ENCODE measurements around the gene IGDCC3.

DNA sequence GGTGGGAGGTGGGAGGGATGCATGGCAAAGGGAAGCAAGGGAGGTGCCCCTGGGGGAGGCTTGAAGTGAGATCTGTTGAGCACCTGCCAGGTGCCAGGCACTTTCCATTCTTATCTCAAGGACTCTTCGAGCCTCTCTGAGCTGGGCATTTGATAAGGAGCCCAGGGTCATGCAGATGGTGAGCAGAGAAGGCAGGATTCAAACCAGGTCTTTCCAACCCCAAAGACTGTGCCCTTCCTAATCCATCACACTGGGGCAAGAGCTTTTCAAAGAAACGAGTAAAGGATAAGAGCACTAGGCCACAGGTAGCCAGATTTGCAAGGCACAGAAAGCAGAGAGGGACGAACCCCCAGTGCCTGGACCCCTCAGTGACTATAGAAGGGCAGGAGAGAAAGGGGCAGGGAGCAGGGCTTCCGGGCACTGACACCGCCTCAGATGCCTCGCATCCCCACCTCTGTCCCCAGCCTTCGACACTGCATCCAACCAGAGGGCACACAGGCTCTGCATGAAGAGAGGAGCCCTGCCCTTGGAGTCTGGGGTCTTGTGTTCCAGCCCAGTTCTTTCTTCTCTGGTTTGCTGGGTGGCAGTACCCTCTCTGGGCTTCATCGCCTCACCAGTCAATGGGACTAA lies 23.9 kb upstream of the IGDCC3 start:
- no peak for TF ChIP-seq CTCF (optimal IDR thresholded peaks at IDR 0.05 in 1 of 3, IDR thresholded peaks at IDR 0.05 in 1 of 3, conservative IDR thresholded peaks at IDR 0.05 in 1 of 3; ENCODE audit: extremely low read depth in 1 of 3, insufficient read depth in 2 of 3, low read length in 3 of 3)
- TF ChIP-seq EZH2 (IDR thresholded peaks at IDR 0.05; ENCODE audit: low read length): no peak

Data from keratinocyte (primary cell).